ENCODE data around the gene KANSL1.

- TF ChIP-seq CTCF (IDR thresholded peaks at IDR 0.05): no peak
- no peak for TF ChIP-seq POLR2A (IDR thresholded peaks at IDR 0.05)
Measured at GRCh38 chr17:46125831-46126230, 67.4 kb downstream of the KANSL1 start.
